Nephron (organoid): ENCODE results near the gene LMO7.

Experiments
- H3K27ac Mint-ChIP-seq, 3 experiments: 2 replicates each; pipeline ENCODE4 v1.8.0; 2020; ENCODE audit warnings: mixed read lengths in 3 of 3, mild to moderate bottlenecking in 2 of 3, moderate library complexity in 1 of 3
- H3K27me3 Mint-ChIP-seq: 2 replicates; pipeline ENCODE4 v1.8.0; 2021; ENCODE audit warnings: low read depth, mild to moderate bottlenecking, moderate library complexity, mixed read lengths
- H3K36me3 Mint-ChIP-seq: 2 replicates; pipeline ENCODE4 v1.8.0; 2020; ENCODE audit warnings: low read depth, mixed read lengths
- H3K4me1 Mint-ChIP-seq: 2 replicates; pipeline ENCODE4 v1.8.0; 2020; ENCODE audit warnings: mixed read lengths
- H3K4me3 Mint-ChIP-seq, 3 experiments: 2 replicates each; pipeline ENCODE4 v1.8.0; 2020; ENCODE audit warnings: mild to moderate bottlenecking in 3 of 3, mixed read lengths in 3 of 3, moderate library complexity in 2 of 3
- H3K9me3 Mint-ChIP-seq: 2 replicates; pipeline ENCODE4 v1.8.0; 2020; ENCODE audit warnings: mixed read lengths
- TF ChIP-seq, protein P1 (sequence below), 3 experiments: fragments of 200-600 bp; sonication (generic); IDR thresholded peaks; one replicate each; pipeline ENCODE4 v1.5.0; 2021; ENCODE audit warnings: antibody characterized with exemption in 3 of 3; ENCODE audit not compliant: unreplicated experiment in 3 of 3

The LMO7 gene

DNA sequence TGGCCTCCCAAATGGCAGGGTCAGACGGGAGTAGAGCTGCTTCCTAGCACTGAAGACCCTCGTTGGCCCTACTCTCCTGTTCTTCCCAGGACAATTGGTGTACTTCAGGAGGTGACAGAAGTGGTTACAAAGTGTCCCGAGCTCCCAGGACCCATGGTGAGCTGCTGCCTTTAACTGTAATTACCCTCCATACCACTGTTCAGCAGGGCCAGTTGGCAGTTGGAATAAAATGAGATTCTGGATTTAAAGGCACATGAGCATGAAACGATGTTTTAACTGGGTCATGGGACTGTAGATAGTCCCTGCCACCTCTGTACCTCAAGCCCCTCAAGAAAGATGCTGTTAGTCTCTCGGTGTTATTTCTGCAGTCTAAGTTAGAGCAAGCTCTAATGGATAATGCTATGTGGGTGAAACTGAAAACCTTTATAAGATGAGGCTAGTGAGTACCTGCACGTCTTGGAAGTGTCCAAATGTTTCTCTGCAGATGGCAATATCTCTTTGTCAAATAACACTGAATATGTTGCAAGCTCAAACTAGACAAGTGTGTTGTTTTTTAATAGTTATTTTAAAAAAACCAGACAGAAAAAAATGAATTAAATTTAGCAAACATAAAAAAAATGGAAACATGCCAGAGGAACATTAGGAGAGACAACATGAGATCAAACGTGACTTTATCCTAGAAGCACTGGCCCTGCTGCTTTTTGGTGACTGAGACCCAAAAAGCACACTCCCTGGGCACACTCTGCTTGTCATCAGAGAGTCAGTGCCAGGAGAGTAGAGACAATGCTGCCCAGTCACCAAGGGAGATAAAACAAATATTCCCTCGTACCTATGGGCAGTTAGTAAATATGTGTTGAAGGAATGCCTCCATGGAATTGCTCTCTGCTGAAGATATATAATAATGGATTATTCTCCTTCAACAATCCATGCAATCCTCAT is 266.3 kb downstream of the LMO7 start:
- TF ChIP-seq, protein P1, sequence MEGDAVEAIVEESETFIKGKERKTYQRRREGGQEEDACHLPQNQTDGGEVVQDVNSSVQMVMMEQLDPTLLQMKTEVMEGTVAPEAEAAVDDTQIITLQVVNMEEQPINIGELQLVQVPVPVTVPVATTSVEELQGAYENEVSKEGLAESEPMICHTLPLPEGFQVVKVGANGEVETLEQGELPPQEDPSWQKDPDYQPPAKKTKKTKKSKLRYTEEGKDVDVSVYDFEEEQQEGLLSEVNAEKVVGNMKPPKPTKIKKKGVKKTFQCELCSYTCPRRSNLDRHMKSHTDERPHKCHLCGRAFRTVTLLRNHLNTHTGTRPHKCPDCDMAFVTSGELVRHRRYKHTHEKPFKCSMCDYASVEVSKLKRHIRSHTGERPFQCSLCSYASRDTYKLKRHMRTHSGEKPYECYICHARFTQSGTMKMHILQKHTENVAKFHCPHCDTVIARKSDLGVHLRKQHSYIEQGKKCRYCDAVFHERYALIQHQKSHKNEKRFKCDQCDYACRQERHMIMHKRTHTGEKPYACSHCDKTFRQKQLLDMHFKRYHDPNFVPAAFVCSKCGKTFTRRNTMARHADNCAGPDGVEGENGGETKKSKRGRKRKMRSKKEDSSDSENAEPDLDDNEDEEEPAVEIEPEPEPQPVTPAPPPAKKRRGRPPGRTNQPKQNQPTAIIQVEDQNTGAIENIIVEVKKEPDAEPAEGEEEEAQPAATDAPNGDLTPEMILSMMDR (IDR thresholded peaks at IDR 0.05; ENCODE audit: unreplicated experiment in 3 of 3), result no peak
- H3K36me3 Mint-ChIP-seq, result no peaks in the 10 kb centered on the region
- no peak overlapping the region for H3K4me3 Mint-ChIP-seq
- no peaks in the 10 kb centered on the region for H3K27me3 Mint-ChIP-seq
- H3K4me1 Mint-ChIP-seq, result peaks cover 26% of the 10 kb centered on the region
- peak overlapping the region in 1 of 3 experiments; percentile 36 for H3K27ac Mint-ChIP-seq
- peaks cover 15% of the 10 kb centered on the region for H3K9me3 Mint-ChIP-seq

GRCh38 chr13:75904012-75904411 is 267.9 kb downstream of the LMO7 start:
- peak overlapping the region; percentile 2 to 18 (median 4) for H3K27ac Mint-ChIP-seq
- H3K36me3 Mint-ChIP-seq, result no peaks in the 10 kb centered on the region
- H3K9me3 Mint-ChIP-seq, result peaks cover 11% of the 10 kb centered on the region
- peaks cover 36% of the 10 kb centered on the region for H3K4me1 Mint-ChIP-seq
- no peaks in the 10 kb centered on the region for H3K27me3 Mint-ChIP-seq
- TF ChIP-seq, protein P1 (IDR thresholded peaks at IDR 0.05; ENCODE audit: unreplicated experiment in 3 of 3), result no peak
- H3K4me3 Mint-ChIP-seq, result no peak overlapping the region

DNA sequence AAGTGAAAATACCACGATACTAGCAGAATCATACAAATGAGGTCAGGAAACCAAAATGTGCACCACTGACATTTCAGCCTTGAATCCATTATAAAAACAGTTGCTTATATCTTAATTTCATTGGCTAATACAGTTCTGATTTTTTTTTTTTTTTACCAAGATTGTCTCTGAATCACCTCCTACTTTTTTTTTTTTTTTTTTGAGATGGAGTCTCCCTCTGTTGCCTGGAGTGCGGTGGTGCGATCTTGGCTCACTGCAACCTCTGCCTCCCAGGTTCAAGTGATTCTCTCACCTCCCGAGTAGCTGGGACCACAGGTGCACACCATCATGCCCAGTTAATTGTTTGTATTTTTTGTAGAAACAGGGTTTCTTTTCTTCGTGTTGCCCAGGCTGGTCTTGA is 270.2 kb downstream of the LMO7 start:
- Mint-ChIP-seq H3K36me3 (no peaks in the 10 kb centered on the region), H3K4me3 (no peak overlapping the region), H3K27ac (peak overlapping the region in 1 of 3 experiments; percentile 46), H3K9me3 (peaks cover 2% of the 10 kb centered on the region), H3K27me3 (no peaks in the 10 kb centered on the region), H3K4me1 (peaks cover 35% of the 10 kb centered on the region)
- TF ChIP-seq, protein P1 (IDR thresholded peaks at IDR 0.05; ENCODE audit: unreplicated experiment in 3 of 3), result no peak

GRCh38 chr13:75907044-75907443 is 270.9 kb downstream of the LMO7 start:
- no peaks in the 10 kb centered on the region for H3K9me3 Mint-ChIP-seq
- peaks cover 30% of the 10 kb centered on the region for H3K4me1 Mint-ChIP-seq
- H3K36me3 Mint-ChIP-seq, result no peaks in the 10 kb centered on the region
- H3K27me3 Mint-ChIP-seq, result no peaks in the 10 kb centered on the region
- TF ChIP-seq, protein P1 (IDR thresholded peaks at IDR 0.05; ENCODE audit: unreplicated experiment in 3 of 3), result no peak
- peak overlapping the region; percentile 12 to 55 (median 46) for H3K27ac Mint-ChIP-seq
- H3K4me3 Mint-ChIP-seq, result no peak overlapping the region

DNA sequence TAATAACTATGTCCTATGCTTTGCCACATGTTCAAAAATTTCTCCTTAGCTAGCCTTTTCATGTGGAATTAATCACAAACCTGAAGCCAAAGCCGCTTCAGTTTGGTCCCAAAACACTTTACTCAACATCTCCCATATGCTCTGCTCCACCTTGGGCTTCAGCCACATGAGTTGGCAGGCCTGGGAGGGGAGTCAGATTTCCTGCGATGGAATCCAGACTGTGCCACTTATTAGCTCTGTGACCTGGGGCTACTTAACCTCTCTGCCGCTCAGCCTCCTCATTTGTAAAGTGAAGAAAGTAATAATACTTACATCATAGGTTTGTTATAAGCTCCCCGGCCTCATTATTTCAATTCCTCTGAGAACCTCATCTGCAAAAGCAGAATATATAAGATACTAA is 272.0 kb downstream of the LMO7 start:
- Mint-ChIP-seq H3K4me1 (peaks cover 30% of the 10 kb centered on the region), H3K27ac (peak overlapping the region; percentile 12 to 55 (median 46)), H3K9me3 (no peaks in the 10 kb centered on the region), H3K27me3 (no peaks in the 10 kb centered on the region), H3K36me3 (no peaks in the 10 kb centered on the region), H3K4me3 (no peak overlapping the region)
- TF ChIP-seq, protein P1 (IDR thresholded peaks at IDR 0.05; ENCODE audit: unreplicated experiment in 3 of 3), result no peak
